Liver (tissue), 9 donors: ENCODE data around the gene SBF2. TPM values are rescaled to one million over a fixed set of nuclear protein-coding genes. Genes with fewer than 3 reads are reported as not detected.

Experiments
- DNase-seq: peaks from one replicate; pipeline ENCODE4 v3.0.0-alpha.2; 2017; ENCODE audit warnings: low spot score
- H3K27ac ChIP-seq, 2 donors: one replicate each; pipeline ENCODE4 v1.7.0; 2013; ENCODE audit warnings: inconsistent platforms in 2 of 2, low read length in 2 of 2, control low read depth in 1 of 2, low read depth in 1 of 2, mild to moderate bottlenecking in 1 of 2
- H3K27me3 ChIP-seq, 4 donors: one replicate each; pipeline versions ENCODE4 v1.6.1 to v1.7.0; 2013; ENCODE audit warnings: low read length in 3 of 4, inconsistent platforms in 1 of 4, mild to moderate bottlenecking in 1 of 4, moderate library complexity in 1 of 4; ENCODE audit not compliant: control insufficient read depth in 4 of 4, insufficient read depth in 4 of 4
- H3K36me3 ChIP-seq, 4 donors: one replicate each; pipeline versions ENCODE4 v1.6.1 to v1.7.0; 2013; ENCODE audit warnings: low read length in 3 of 4, mild to moderate bottlenecking in 3 of 4, low read depth in 1 of 4, moderate library complexity in 1 of 4; ENCODE audit not compliant: control insufficient read depth in 4 of 4, insufficient read depth in 3 of 4
- H3K4me1 ChIP-seq, 4 donors: one replicate each; pipeline versions ENCODE4 v1.6.1 to v1.7.0; 2013; ENCODE audit warnings: low read length in 3 of 4, mild to moderate bottlenecking in 3 of 4, moderate library complexity in 1 of 4; ENCODE audit not compliant: control insufficient read depth in 4 of 4, insufficient read depth in 4 of 4
- H3K4me3 ChIP-seq, 3 donors: one replicate each; pipeline versions ENCODE4 v1.6.1 to v1.7.0; 2013; ENCODE audit warnings: low read length in 3 of 3, control low read depth in 1 of 3, low read depth in 1 of 3, mild to moderate bottlenecking in 1 of 3
- H3K9ac ChIP-seq, 2 donors: one replicate each; pipeline ENCODE4 v1.7.0; 2013; ENCODE audit warnings: low read length in 2 of 2, mild to moderate bottlenecking in 2 of 2, moderate library complexity in 2 of 2, control low read depth in 1 of 2, low read depth in 1 of 2
- H3K9me3 ChIP-seq, 4 donors: one replicate each; pipeline versions ENCODE4 v1.6.1 to v1.7.0; 2013; ENCODE audit warnings: low read length in 3 of 4; ENCODE audit not compliant: control insufficient read depth in 4 of 4
- GABPA ChIP-seq, 2 donors: IDR thresholded peaks in 1 of 2; conservative IDR thresholded peaks in 1 of 2; 2 replicates each; pipeline ENCODE4 v1.6.1; 2016; ENCODE audit warnings: antibody characterized with exemption in 2 of 2, mild to moderate bottlenecking in 1 of 2, moderate library complexity in 1 of 2
- HNF4A ChIP-seq, 2 donors: conservative IDR thresholded peaks; 2 replicates each; pipeline ENCODE4 v1.6.1; 2016; ENCODE audit warnings: antibody characterized with exemption in 2 of 2, mild to moderate bottlenecking in 2 of 2
- HNF4G ChIP-seq: IDR thresholded peaks from 2 replicates; pipeline ENCODE4 v1.6.1; 2016; ENCODE audit warnings: antibody characterized with exemption
- JUND ChIP-seq, 2 donors: IDR thresholded peaks; 2 replicates each; pipeline ENCODE4 v1.6.1; 2016; ENCODE audit warnings: antibody characterized with exemption in 2 of 2
- NR2F2 ChIP-seq: IDR thresholded peaks from 2 replicates; pipeline ENCODE4 v1.6.1; 2016; ENCODE audit warnings: antibody characterized with exemption
- RAD21 ChIP-seq, 2 donors: IDR thresholded peaks; 2 replicates each; pipeline ENCODE4 v1.6.1; 2016; ENCODE audit warnings: antibody characterized with exemption in 2 of 2, mild to moderate bottlenecking in 2 of 2
- RXRA ChIP-seq, 2 donors: IDR thresholded peaks; 2 replicates each; pipeline ENCODE4 v1.6.1; 2017 to 2018; ENCODE audit warnings: antibody characterized with exemption in 2 of 2, mild to moderate bottlenecking in 1 of 2
- TAF1 ChIP-seq: conservative IDR thresholded peaks from 2 replicates; pipeline ENCODE4 v1.6.1; 2016; ENCODE audit warnings: antibody characterized with exemption, mild to moderate bottlenecking
- WGBS: extraction: QIAGEN DNeasy Blood & Tissue Kit; methylation state at CpG from one replicate; pipeline ENCODE4 v1.1.7; 2013; 5-methylcytosine and 5-hydroxymethylcytosine counted together
- polyA plus RNA-seq, 2 donors: library from polyadenylated mRNA; stranded (reverse) in 1 of 2; unstranded in 1 of 2; fragments of 200-250 nt in 1 of 2; fragments of >200 nt in 1 of 2; fragmentation: Nextera tagmentation in 1 of 2; extraction: Ambion mirVana in 1 of 2; gene quantifications; one replicate each; pipeline versions ENCODE4 v1.2.1 to v1.2.3, GENCODE V29; 2013 to 2015
- total RNA-seq, 2 donors: library from RNA; depleted of rRNA; stranded (reverse); fragments of >200 nt; gene quantifications; one replicate each; pipeline ENCODE4 v1.2.3, GENCODE V29; 2014
- TF ChIP-seq, protein P1 (sequence below): IDR thresholded peaks from 2 replicates; pipeline ENCODE4 v1.6.1; 2016; ENCODE audit warnings: antibody characterized with exemption
- TF ChIP-seq, protein P2 (sequence below): fragments of 150-350 bp; IDR thresholded peaks from 2 replicates; pipeline ENCODE4 v1.5.1; 2017; ENCODE audit warnings: improper control_type of control experiment, low read depth, low read length; ENCODE audit not compliant: missing input control
- TF ChIP-seq, protein P3 (sequence below): IDR thresholded peaks from 2 replicates; pipeline ENCODE4 v1.6.1; 2016; ENCODE audit warnings: antibody characterized with exemption
- TF ChIP-seq, protein P4 (sequence below): IDR thresholded peaks from 2 replicates; pipeline ENCODE4 v1.6.1; 2016; ENCODE audit warnings: antibody characterized with exemption, mild to moderate bottlenecking
- TF ChIP-seq, protein P5 (sequence below): IDR thresholded peaks from 2 replicates; pipeline ENCODE4 v1.6.1; 2016; ENCODE audit warnings: antibody characterized with exemption
- donor health status: healthy.
- donor health status: healthy.
- donor health status: healthy.
- donor health status: healthy.
- donor health status: healthy.

The SBF2 gene
- total and polyA plus RNA-seq, 4 donors, result 7.5 to 31.3 (median 14.7) TPM

DNA sequence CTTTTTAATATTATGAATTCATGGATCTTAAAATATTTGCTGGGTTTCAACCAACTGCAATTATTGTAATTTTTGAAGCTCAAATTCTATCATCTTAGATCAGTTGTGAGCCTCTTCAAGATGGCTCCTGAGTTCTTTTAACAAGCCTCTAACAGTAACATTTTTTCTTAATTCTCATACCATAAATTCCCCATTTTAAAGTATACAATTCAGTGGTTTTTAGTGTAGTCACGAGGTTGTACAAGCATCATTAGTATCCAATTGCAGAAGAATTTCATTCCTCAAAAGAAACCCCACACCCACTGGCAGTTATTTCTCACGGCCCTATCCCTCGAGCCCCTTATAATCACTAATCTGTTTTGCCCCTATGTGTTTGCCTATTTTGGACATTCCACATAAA, 270.8 kb downstream of the SBF2 start:
- no peak for TF ChIP-seq RXRA (IDR thresholded peaks at IDR 0.05)
- no peak for TF ChIP-seq RAD21 (IDR thresholded peaks at IDR 0.05)
- no peak for TF ChIP-seq GABPA (IDR thresholded peaks at IDR 0.05 in 1 of 2, conservative IDR thresholded peaks at IDR 0.05 in 1 of 2)
- TF ChIP-seq, protein P1, sequence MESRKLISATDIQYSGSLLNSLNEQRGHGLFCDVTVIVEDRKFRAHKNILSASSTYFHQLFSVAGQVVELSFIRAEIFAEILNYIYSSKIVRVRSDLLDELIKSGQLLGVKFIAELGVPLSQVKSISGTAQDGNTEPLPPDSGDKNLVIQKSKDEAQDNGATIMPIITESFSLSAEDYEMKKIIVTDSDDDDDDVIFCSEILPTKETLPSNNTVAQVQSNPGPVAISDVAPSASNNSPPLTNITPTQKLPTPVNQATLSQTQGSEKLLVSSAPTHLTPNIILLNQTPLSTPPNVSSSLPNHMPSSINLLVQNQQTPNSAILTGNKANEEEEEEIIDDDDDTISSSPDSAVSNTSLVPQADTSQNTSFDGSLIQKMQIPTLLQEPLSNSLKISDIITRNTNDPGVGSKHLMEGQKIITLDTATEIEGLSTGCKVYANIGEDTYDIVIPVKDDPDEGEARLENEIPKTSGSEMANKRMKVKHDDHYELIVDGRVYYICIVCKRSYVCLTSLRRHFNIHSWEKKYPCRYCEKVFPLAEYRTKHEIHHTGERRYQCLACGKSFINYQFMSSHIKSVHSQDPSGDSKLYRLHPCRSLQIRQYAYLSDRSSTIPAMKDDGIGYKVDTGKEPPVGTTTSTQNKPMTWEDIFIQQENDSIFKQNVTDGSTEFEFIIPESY, result no peak
- TF ChIP-seq HNF4G, result no peak
- TF ChIP-seq, protein P2, sequence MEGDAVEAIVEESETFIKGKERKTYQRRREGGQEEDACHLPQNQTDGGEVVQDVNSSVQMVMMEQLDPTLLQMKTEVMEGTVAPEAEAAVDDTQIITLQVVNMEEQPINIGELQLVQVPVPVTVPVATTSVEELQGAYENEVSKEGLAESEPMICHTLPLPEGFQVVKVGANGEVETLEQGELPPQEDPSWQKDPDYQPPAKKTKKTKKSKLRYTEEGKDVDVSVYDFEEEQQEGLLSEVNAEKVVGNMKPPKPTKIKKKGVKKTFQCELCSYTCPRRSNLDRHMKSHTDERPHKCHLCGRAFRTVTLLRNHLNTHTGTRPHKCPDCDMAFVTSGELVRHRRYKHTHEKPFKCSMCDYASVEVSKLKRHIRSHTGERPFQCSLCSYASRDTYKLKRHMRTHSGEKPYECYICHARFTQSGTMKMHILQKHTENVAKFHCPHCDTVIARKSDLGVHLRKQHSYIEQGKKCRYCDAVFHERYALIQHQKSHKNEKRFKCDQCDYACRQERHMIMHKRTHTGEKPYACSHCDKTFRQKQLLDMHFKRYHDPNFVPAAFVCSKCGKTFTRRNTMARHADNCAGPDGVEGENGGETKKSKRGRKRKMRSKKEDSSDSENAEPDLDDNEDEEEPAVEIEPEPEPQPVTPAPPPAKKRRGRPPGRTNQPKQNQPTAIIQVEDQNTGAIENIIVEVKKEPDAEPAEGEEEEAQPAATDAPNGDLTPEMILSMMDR, result no peak
- TF ChIP-seq, protein P3, sequence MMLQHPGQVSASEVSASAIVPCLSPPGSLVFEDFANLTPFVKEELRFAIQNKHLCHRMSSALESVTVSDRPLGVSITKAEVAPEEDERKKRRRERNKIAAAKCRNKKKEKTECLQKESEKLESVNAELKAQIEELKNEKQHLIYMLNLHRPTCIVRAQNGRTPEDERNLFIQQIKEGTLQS, result no peak
- TF ChIP-seq NR2F2, result no peak
- TF ChIP-seq, protein P4, sequence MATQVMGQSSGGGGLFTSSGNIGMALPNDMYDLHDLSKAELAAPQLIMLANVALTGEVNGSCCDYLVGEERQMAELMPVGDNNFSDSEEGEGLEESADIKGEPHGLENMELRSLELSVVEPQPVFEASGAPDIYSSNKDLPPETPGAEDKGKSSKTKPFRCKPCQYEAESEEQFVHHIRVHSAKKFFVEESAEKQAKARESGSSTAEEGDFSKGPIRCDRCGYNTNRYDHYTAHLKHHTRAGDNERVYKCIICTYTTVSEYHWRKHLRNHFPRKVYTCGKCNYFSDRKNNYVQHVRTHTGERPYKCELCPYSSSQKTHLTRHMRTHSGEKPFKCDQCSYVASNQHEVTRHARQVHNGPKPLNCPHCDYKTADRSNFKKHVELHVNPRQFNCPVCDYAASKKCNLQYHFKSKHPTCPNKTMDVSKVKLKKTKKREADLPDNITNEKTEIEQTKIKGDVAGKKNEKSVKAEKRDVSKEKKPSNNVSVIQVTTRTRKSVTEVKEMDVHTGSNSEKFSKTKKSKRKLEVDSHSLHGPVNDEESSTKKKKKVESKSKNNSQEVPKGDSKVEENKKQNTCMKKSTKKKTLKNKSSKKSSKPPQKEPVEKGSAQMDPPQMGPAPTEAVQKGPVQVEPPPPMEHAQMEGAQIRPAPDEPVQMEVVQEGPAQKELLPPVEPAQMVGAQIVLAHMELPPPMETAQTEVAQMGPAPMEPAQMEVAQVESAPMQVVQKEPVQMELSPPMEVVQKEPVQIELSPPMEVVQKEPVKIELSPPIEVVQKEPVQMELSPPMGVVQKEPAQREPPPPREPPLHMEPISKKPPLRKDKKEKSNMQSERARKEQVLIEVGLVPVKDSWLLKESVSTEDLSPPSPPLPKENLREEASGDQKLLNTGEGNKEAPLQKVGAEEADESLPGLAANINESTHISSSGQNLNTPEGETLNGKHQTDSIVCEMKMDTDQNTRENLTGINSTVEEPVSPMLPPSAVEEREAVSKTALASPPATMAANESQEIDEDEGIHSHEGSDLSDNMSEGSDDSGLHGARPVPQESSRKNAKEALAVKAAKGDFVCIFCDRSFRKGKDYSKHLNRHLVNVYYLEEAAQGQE, result no peak
- no peak for TF ChIP-seq TAF1
- TF ChIP-seq JUND (IDR thresholded peaks at IDR 0.05), result no peak
- no peak for TF ChIP-seq HNF4A (conservative IDR thresholded peaks at IDR 0.05)
- Histone ChIP-seq H3K4me3 (no peak overlapping the region), H3K27me3 (no peaks in the 10 kb centered on the region), H3K9me3 (no peaks in the 10 kb centered on the region), H3K4me1 (peaks cover 0 to 2% (median 0%) of the 10 kb centered on the region in 4 donors), H3K9ac (no peak overlapping the region), H3K27ac (no peak overlapping the region), H3K36me3 (peaks cover 0 to 7% (median under 1%) of the 10 kb centered on the region in 4 donors)
- no peak for DNase-seq
- WGBS, result 97% methylated on average over 3 of the region's 3 CpGs

DNA sequence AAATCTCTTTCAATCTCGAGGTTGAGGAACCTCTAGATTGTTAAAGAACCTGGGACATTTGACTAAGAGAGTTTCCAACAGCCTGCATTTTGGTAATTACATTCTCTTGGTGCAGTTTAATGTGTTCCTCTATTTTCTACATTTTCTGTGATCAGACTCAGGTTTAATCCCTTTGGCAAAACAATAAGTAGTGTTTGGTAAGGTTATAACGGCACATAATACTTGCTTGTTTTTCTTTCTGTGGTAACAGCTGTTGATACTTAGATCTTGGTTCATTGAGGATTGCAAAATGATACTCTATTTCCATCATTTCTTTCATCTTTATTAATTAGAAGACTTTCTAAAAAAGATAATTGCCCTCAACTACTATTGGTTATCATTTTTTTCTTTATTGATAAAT, 271.3 kb downstream of the SBF2 start:
- TF ChIP-seq TAF1, result no peak
- TF ChIP-seq HNF4G, result no peak
- no peak for TF ChIP-seq GABPA (IDR thresholded peaks at IDR 0.05 in 1 of 2, conservative IDR thresholded peaks at IDR 0.05 in 1 of 2)
- TF ChIP-seq, protein P4, result no peak
- TF ChIP-seq, protein P5, sequence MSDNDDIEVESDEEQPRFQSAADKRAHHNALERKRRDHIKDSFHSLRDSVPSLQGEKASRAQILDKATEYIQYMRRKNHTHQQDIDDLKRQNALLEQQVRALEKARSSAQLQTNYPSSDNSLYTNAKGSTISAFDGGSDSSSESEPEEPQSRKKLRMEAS, result no peak
- TF ChIP-seq JUND (IDR thresholded peaks at IDR 0.05), result no peak
- TF ChIP-seq RAD21 (IDR thresholded peaks at IDR 0.05), result no peak
- TF ChIP-seq HNF4A (conservative IDR thresholded peaks at IDR 0.05), result no peak
- no peak for DNase-seq
- WGBS, result 83% methylated on average over 2 of the region's 2 CpGs
- Histone ChIP-seq H3K4me3 (no peak overlapping the region), H3K27me3 (no peaks in the 10 kb centered on the region), H3K4me1 (peaks cover 0 to 2% (median 0%) of the 10 kb centered on the region in 4 donors), H3K27ac (no peak overlapping the region), H3K9ac (no peak overlapping the region), H3K9me3 (no peaks in the 10 kb centered on the region), H3K36me3 (peaks cover 0 to 4% (median 0%) of the 10 kb centered on the region in 4 donors)
